Stimulated activated CD4-positive, alpha-beta T cell treated with anti-CD3 and anti-CD28 coated beads, TNF-alpha, amount 100 ng/mL, for 4 hours (primary cell): ENCODE results near the gene REPS1.
"Not testable (repeated sequence)": the region's sequence is repeated elsewhere in the genome, so short reads cannot be mapped to it uniquely, and the experiment has no call there.

Experiments
- DNase-seq, 3 experiments: peaks; one replicate each; pipeline ENCODE4 v3.0.0-alpha.2; 2020; ENCODE audit warnings: low read depth in 3 of 3

REPS1 gene

GRCh38 chr6:138987643-138988468 lies at the start of gene REPS1:
REPS1 (minus strand) TSS chr6:138988253; CDS start chr6:138987682, 571 bp downstream.
- DNase-seq, result peak; percentile 81 to 92 (median 82)

GRCh38 chr6:139037490-139037889 lies 49.4 kb upstream of the REPS1 start:
- DNase-seq, result no peak

- DNase-seq, result no peak
Observed at GRCh38 chr6:139030228-139030963, 42.3 kb upstream of the REPS1 start.

GRCh38 chr6:139029470-139030227 lies 41.6 kb upstream of the REPS1 start:
- no peak for DNase-seq

- peak; percentile 67 to 76 (median 75) for DNase-seq
Observed at GRCh38 chr6:139028658-139029469, 40.8 kb upstream of the REPS1 start, which contains the start of gene ABRACL. ABRACL (plus strand) TSS chr6:139028745; CDS start chr6:139034161, 5,416 bp downstream.

- DNase-seq, result no peak
Observed at GRCh38 chr6:139028215-139028657, 40.2 kb upstream of the REPS1 start.

- peak in 2 of 3 experiments; percentile 8 to 13 for DNase-seq
Observed at GRCh38 chr6:139027620-139028182, 39.6 kb upstream of the REPS1 start.

- not testable (repeated sequence) for DNase-seq
Observed at GRCh38 chr6:139025416-139025815, 37.4 kb upstream of the REPS1 start.

GRCh38 chr6:139020689-139021088 lies 32.6 kb upstream of the REPS1 start:
- DNase-seq, result no peak

GRCh38 chr6:139019722-139020121 lies 31.7 kb upstream of the REPS1 start:
- no peak for DNase-seq

GRCh38 chr6:139017227-139017626 lies 29.2 kb upstream of the REPS1 start:
- DNase-seq, result no peak

GRCh38 chr6:139016337-139017213 lies 28.5 kb upstream of the REPS1 start:
- DNase-seq, result no peak

- no peak for DNase-seq
Observed at GRCh38 chr6:139014945-139015344, 26.9 kb upstream of the REPS1 start.

GRCh38 chr6:139013185-139013800 lies 25.2 kb upstream of the REPS1 start:
- DNase-seq, result no peak

- no peak for DNase-seq
Observed at GRCh38 chr6:139011980-139012379, 23.9 kb upstream of the REPS1 start.

GRCh38 chr6:139010674-139011073 lies 22.6 kb upstream of the REPS1 start:
- no peak for DNase-seq

- no peak for DNase-seq
Observed at GRCh38 chr6:139008117-139008516, 20.1 kb upstream of the REPS1 start.

GRCh38 chr6:139007428-139007827 lies 19.4 kb upstream of the REPS1 start:
- DNase-seq, result no peak

GRCh38 chr6:139006477-139006876 lies 18.4 kb upstream of the REPS1 start:
- DNase-seq, result no peak
